ENCODE measurements around the gene DICER1. TPM values are rescaled to one million over a fixed set of nuclear protein-coding genes. Genes with fewer than 3 reads are reported as not detected.

DICER1 gene
- polyA plus RNA-seq, 1 donor from 2014 or later = 93.8 TPM

DNA sequence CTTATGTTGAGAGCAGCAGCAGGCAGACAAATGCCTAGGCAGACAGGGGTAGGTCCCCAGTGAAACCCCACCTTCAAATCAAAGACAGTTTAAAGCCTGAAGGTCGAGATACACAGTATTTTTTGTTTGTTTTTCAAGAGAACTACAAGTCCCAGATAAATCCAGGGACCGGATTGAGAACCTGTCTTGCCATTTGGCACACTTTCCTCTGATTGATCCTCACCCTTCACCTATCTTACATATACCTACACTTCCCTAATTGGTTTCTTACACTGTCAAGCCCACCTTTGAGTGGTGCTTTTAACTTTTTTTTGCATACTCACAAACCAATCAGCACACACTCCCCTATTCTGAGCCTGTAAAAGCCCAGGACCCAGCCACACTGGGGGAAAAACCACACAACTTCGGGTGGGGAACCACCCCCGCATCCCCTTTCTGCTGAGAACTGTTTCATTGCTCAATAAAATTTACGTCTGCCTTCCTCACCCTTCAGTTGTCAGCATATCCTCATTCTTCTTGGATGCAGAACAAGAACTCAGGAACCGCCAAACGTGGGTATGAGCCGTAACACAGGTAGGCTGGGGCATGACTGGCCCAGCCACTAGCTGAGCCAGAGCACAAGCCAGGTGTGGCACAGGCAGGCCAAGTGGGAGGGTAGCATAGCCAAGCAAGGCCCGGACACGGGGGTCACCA, 11.1 kb downstream of the DICER1 start:
- Histone ChIP-seq H3K27ac (ENCODE audit: low read length) (no peak overlapping the region), H3K4me3 (ENCODE audit: low read length) (no peak overlapping the region)

DNA sequence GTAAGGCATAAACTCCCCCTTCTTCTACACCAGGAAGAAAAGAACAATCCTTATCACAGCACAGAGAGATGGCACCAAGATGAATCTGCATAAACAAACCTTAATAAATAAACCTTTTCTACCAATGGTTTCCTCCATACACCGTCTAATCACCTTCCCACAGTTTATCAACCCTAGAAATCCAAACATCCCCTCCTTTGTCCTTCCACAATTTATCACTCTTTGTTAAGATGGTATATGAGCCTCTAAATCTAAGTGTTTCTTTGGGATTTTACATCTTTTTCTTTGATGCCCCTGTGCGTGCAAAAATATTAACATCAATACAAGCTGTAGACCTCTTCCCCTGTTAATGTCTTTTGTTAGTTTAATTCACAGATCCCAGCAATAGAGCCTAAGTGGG, 12.5 kb downstream of the DICER1 start:
- Histone ChIP-seq H3K9me3 (ENCODE audit: low read length) (no peaks in the 10 kb centered on the region), H3K27me3 (ENCODE audit: insufficient read depth, low read depth, low read length) (no peaks in the 10 kb centered on the region), H3K9me2 (ENCODE audit: insufficient read depth, low read length) (no peaks in the 10 kb centered on the region), H3K4me2 (ENCODE audit: low read length) (no peak overlapping the region), H3K9ac (ENCODE audit: low read length) (no peak overlapping the region), H3K27ac (ENCODE audit: low read length) (no peak overlapping the region), H4K20me1 (ENCODE audit: insufficient read depth) (no peaks in the 10 kb centered on the region), H2AFZ (ENCODE audit: low read depth, low read length) (no peak overlapping the region), H3K4me3 (ENCODE audit: low read length) (no peak overlapping the region), H3K36me3 (ENCODE audit: insufficient read depth, low read length) (no peaks in the 10 kb centered on the region), H3F3A (ENCODE audit: insufficient read depth, low read length, poor library complexity, severe bottlenecking) (no peaks in the 10 kb centered on the region), H3K79me2 (replicated peaks; ENCODE audit: insufficient read depth, low read length) (peaks cover 94% of the 10 kb centered on the region)
- TF ChIP-seq, protein P1, sequence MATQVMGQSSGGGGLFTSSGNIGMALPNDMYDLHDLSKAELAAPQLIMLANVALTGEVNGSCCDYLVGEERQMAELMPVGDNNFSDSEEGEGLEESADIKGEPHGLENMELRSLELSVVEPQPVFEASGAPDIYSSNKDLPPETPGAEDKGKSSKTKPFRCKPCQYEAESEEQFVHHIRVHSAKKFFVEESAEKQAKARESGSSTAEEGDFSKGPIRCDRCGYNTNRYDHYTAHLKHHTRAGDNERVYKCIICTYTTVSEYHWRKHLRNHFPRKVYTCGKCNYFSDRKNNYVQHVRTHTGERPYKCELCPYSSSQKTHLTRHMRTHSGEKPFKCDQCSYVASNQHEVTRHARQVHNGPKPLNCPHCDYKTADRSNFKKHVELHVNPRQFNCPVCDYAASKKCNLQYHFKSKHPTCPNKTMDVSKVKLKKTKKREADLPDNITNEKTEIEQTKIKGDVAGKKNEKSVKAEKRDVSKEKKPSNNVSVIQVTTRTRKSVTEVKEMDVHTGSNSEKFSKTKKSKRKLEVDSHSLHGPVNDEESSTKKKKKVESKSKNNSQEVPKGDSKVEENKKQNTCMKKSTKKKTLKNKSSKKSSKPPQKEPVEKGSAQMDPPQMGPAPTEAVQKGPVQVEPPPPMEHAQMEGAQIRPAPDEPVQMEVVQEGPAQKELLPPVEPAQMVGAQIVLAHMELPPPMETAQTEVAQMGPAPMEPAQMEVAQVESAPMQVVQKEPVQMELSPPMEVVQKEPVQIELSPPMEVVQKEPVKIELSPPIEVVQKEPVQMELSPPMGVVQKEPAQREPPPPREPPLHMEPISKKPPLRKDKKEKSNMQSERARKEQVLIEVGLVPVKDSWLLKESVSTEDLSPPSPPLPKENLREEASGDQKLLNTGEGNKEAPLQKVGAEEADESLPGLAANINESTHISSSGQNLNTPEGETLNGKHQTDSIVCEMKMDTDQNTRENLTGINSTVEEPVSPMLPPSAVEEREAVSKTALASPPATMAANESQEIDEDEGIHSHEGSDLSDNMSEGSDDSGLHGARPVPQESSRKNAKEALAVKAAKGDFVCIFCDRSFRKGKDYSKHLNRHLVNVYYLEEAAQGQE (IDR thresholded peaks at IDR 0.05; ENCODE audit: borderline replicate concordance) = no peak
- no peak for TF ChIP-seq RAD21 (conservative IDR thresholded peaks at IDR 0.05)
- TF ChIP-seq POLR2AphosphoS5 (IDR thresholded peaks at IDR 0.05) = no peak
- no peak for TF ChIP-seq EP300 (conservative IDR thresholded peaks at IDR 0.05; ENCODE audit: poor library complexity, severe bottlenecking)
- TF ChIP-seq, protein P2, sequence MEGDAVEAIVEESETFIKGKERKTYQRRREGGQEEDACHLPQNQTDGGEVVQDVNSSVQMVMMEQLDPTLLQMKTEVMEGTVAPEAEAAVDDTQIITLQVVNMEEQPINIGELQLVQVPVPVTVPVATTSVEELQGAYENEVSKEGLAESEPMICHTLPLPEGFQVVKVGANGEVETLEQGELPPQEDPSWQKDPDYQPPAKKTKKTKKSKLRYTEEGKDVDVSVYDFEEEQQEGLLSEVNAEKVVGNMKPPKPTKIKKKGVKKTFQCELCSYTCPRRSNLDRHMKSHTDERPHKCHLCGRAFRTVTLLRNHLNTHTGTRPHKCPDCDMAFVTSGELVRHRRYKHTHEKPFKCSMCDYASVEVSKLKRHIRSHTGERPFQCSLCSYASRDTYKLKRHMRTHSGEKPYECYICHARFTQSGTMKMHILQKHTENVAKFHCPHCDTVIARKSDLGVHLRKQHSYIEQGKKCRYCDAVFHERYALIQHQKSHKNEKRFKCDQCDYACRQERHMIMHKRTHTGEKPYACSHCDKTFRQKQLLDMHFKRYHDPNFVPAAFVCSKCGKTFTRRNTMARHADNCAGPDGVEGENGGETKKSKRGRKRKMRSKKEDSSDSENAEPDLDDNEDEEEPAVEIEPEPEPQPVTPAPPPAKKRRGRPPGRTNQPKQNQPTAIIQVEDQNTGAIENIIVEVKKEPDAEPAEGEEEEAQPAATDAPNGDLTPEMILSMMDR (IDR thresholded peaks at IDR 0.05; ENCODE audit: poor library complexity, severe bottlenecking) = no peak
- TF ChIP-seq EZH2 (IDR thresholded peaks at IDR 0.05; ENCODE audit: borderline replicate concordance, insufficient read depth, low read length, poor library complexity, severe bottlenecking) = no peak
- no peak for TF ChIP-seq SMC3 (conservative IDR thresholded peaks at IDR 0.05; ENCODE audit: poor library complexity)
- TF ChIP-seq TAF1 (IDR thresholded peaks at IDR 0.05; ENCODE audit: low read depth) = no peak

More for the DNA sequence above, 11.1 kb downstream of the DICER1 start:
- Histone ChIP-seq H3F3A (ENCODE audit: insufficient read depth, low read length, poor library complexity, severe bottlenecking) (no peaks in the 10 kb centered on the region), H3K9me3 (ENCODE audit: low read length) (no peaks in the 10 kb centered on the region), H3K36me3 (ENCODE audit: insufficient read depth, low read length) (no peaks in the 10 kb centered on the region), H3K9me2 (ENCODE audit: insufficient read depth, low read length) (no peaks in the 10 kb centered on the region), H3K27me3 (ENCODE audit: insufficient read depth, low read depth, low read length) (no peaks in the 10 kb centered on the region), H3K9ac (ENCODE audit: low read length) (no peak overlapping the region), H2AFZ (ENCODE audit: low read depth, low read length) (no peak overlapping the region), H4K20me1 (ENCODE audit: insufficient read depth) (no peaks in the 10 kb centered on the region), H3K79me2 (replicated peaks; ENCODE audit: insufficient read depth, low read length) (peaks cover 95% of the 10 kb centered on the region), H3K4me2 (ENCODE audit: low read length) (no peak overlapping the region)
- TF ChIP-seq, protein P2 (IDR thresholded peaks at IDR 0.05; ENCODE audit: poor library complexity, severe bottlenecking) = no peak
- TF ChIP-seq EZH2 (IDR thresholded peaks at IDR 0.05; ENCODE audit: borderline replicate concordance, insufficient read depth, low read length, poor library complexity, severe bottlenecking) (no peak), TAF1 (IDR thresholded peaks at IDR 0.05; ENCODE audit: low read depth) (no peak), MXI1 (conservative IDR thresholded peaks at IDR 0.05; ENCODE audit: poor library complexity, severe bottlenecking) (no peak), RAD21 (conservative IDR thresholded peaks at IDR 0.05) (no peak), EP300 (conservative IDR thresholded peaks at IDR 0.05; ENCODE audit: poor library complexity, severe bottlenecking) (no peak), SMC3 (conservative IDR thresholded peaks at IDR 0.05; ENCODE audit: poor library complexity) (no peak), POLR2AphosphoS5 (IDR thresholded peaks at IDR 0.05) (no peak)
- TF ChIP-seq, protein P1 (IDR thresholded peaks at IDR 0.05; ENCODE audit: borderline replicate concordance) = no peak

Data from neural cell (in vitro differentiated cells).